Calu3 (cell line): Measurements from ENCODE around the gene ARHGEF3. TPM values are rescaled to one million over a fixed set of nuclear protein-coding genes. Genes with fewer than 3 reads are reported as not detected.

Experiments
- BruUV-seq: library from RNA; stranded (reverse); fragments of 400-500 nt; replicated peaks from 2 replicates; lab custom pipeline; 2021; lab: Mats Ljungman, UMichigan
- CTCF ChIA-PET: fragments of 300-600 bp; sonication (Branson Sonifier 250); formaldehyde crosslinking; loops from one replicate; lab custom pipeline; 2022; ENCODE audit warnings: antibody characterized with exemption; lab: Charles Lee
- DNase-seq: peaks from one replicate; pipeline ENCODE4 v3.0.0; 2022
- H3K27ac Mint-ChIP-seq: one replicate; pipeline ENCODE4 v1.8.0; 2022; ENCODE audit warnings: mixed read lengths; ENCODE audit not compliant: unreplicated experiment
- H3K27me3 Mint-ChIP-seq: one replicate; pipeline ENCODE4 v1.8.0; 2022; ENCODE audit warnings: mixed read lengths; ENCODE audit not compliant: unreplicated experiment
- H3K36me3 Mint-ChIP-seq: one replicate; pipeline ENCODE4 v1.8.0; 2022; ENCODE audit warnings: mild to moderate bottlenecking, moderate library complexity, mixed read lengths; ENCODE audit not compliant: insufficient read depth, unreplicated experiment
- H3K4me1 Mint-ChIP-seq: one replicate; pipeline ENCODE4 v1.8.0; 2022; ENCODE audit warnings: mild to moderate bottlenecking, low read depth, mixed read lengths; ENCODE audit not compliant: unreplicated experiment
- H3K4me3 Mint-ChIP-seq: one replicate; pipeline ENCODE4 v1.8.0; 2022; ENCODE audit warnings: mild to moderate bottlenecking, low read depth, moderate library complexity, mixed read lengths; ENCODE audit not compliant: unreplicated experiment
- H3K9me3 Mint-ChIP-seq: one replicate; pipeline ENCODE4 v1.8.0; 2022; ENCODE audit warnings: low read depth, mixed read lengths; ENCODE audit not compliant: unreplicated experiment
- CTCF ChIP-seq: fragments of 200-600 bp; IDR thresholded peaks from one replicate; pipeline ENCODE4 v1.8.0; 2022; ENCODE audit warnings: antibody characterized with exemption; ENCODE audit not compliant: unreplicated experiment
- intact Hi-C: fragments of 100-400 bp; cut with micrococcal nuclease; formaldehyde crosslinking; loops from one replicate; pipeline ENCODE4 v1.10.0; 2022; ENCODE audit not compliant: unreplicated experiment
- total RNA-seq: library from RNA; stranded (reverse); gene quantifications from 2 replicates; pipeline ENCODE4 v1.2.3, GENCODE V29; 2022

The ARHGEF3 gene
- total RNA-seq, 1 experiment from 2014 or later = 21.8 TPM

GRCh38 chr3:56831572-56831971, 29.8 kb upstream of the ARHGEF3 start:
- no peak for TF ChIP-seq CTCF
- BruUV-seq = no TSS peak
- intact Hi-C loops = no loop called here
- no peak overlapping the region for H3K4me3 Mint-ChIP-seq
- no peaks in the 10 kb centered on the region for H3K27me3 Mint-ChIP-seq
- no peaks in the 10 kb centered on the region for H3K36me3 Mint-ChIP-seq
- CTCF ChIA-PET = no interaction called here
- H3K27ac Mint-ChIP-seq = no peak overlapping the region
- DNase-seq = no peak
- no peaks in the 10 kb centered on the region for H3K9me3 Mint-ChIP-seq
- H3K4me1 Mint-ChIP-seq = peaks cover 14% of the 10 kb centered on the region

- no peaks in the 10 kb centered on the region for H3K9me3 Mint-ChIP-seq
- CTCF ChIA-PET = no interaction called here
- BruUV-seq = no TSS peak
- no peak overlapping the region for H3K27ac Mint-ChIP-seq
- no peaks in the 10 kb centered on the region for H3K36me3 Mint-ChIP-seq
- no peak overlapping the region for H3K4me3 Mint-ChIP-seq
- intact Hi-C loops = no loop called here
- no peak for DNase-seq
- no peak for TF ChIP-seq CTCF
- no peaks in the 10 kb centered on the region for H3K27me3 Mint-ChIP-seq
- H3K4me1 Mint-ChIP-seq = peaks cover 7% of the 10 kb centered on the region
These were observed 29.1 kb upstream of the ARHGEF3 start for GRCh38 chr3:56830884-56831283.

GRCh38 chr3:56829533-56829932, 27.8 kb upstream of the ARHGEF3 start:
- TF ChIP-seq CTCF = no peak
- no peak for DNase-seq
- Mint-ChIP-seq H3K4me3 (no peak overlapping the region), H3K9me3 (no peaks in the 10 kb centered on the region), H3K4me1 (peaks cover under 1% of the 10 kb centered on the region), H3K27me3 (no peaks in the 10 kb centered on the region), H3K27ac (no peak overlapping the region), H3K36me3 (no peaks in the 10 kb centered on the region)
- CTCF ChIA-PET = no interaction called here
- intact Hi-C loops = no loop called here
- no TSS peak for BruUV-seq

GRCh38 chr3:56826831-56827722, 25.3 kb upstream of the ARHGEF3 start:
- no peaks in the 10 kb centered on the region for H3K36me3 Mint-ChIP-seq
- no peak for DNase-seq
- no peak overlapping the region for H3K27ac Mint-ChIP-seq
- H3K9me3 Mint-ChIP-seq = no peaks in the 10 kb centered on the region
- CTCF ChIA-PET = no interaction called here
- BruUV-seq = no TSS peak
- no peak for TF ChIP-seq CTCF
- intact Hi-C loops = no loop called here
- peaks cover 17% of the 10 kb centered on the region for H3K4me1 Mint-ChIP-seq
- no peak overlapping the region for H3K4me3 Mint-ChIP-seq
- H3K27me3 Mint-ChIP-seq = no peaks in the 10 kb centered on the region
